Lower lobe of right lung (tissue), 2 donors: ENCODE data around the gene ANKRD23. TPM values are rescaled to one million over a fixed set of nuclear protein-coding genes. Genes with fewer than 3 reads are reported as not detected.

Experiments used
- ATAC-seq, 2 donors: fragments of 200-7000 bp; cut with Tn5 transposase; one replicate each; pipeline ENCODE4 v1.9.1; 2020 to 2022; ENCODE audit warnings: mild to moderate bottlenecking in 2 of 2, moderate library complexity in 2 of 2
- DNase-seq: peaks from one replicate; pipeline ENCODE4 v3.0.0-alpha.2; 2020
- H3K27ac ChIP-seq: fragments of 200-600 bp; one replicate; pipeline ENCODE4 v1.8.0; 2022
- H3K27me3 ChIP-seq: fragments of 200-600 bp; one replicate; pipeline ENCODE4 v1.8.0; 2022; ENCODE audit warnings: low read depth
- H3K36me3 ChIP-seq: fragments of 200-600 bp; one replicate; pipeline ENCODE4 v1.8.0; 2022; ENCODE audit warnings: mild to moderate bottlenecking
- H3K4me1 ChIP-seq: fragments of 200-600 bp; one replicate; pipeline ENCODE4 v1.8.0; 2022
- H3K4me3 ChIP-seq: fragments of 200-600 bp; one replicate; pipeline ENCODE4 v1.8.0; 2022; ENCODE audit warnings: mild to moderate bottlenecking
- H3K9me3 ChIP-seq: fragments of 200-600 bp; one replicate; pipeline ENCODE4 v1.8.0; 2022
- CTCF ChIP-seq: fragments of 200-600 bp; IDR thresholded peaks from one replicate; pipeline ENCODE4 v1.8.0; 2022; ENCODE audit warnings: antibody characterized with exemption, mild to moderate bottlenecking
- intact Hi-C: fragments of 100-400 bp; cut with DNase I; formaldehyde crosslinking; loops from one replicate; pipeline ENCODE4 v1.11.0; 2022
- total RNA-seq: library from RNA; stranded (reverse); fragmentation: NEBNext Ultra II Directional; extraction: Animal tissue kit (Norgen Biotek cat#: 25700); gene quantifications from one replicate; pipeline ENCODE4 v1.2.1, GENCODE V29; 2021
- donor health status: DM: no; HTN: yes; CAD: no; lungs with severe emphysema.

The ANKRD23 gene
- total RNA-seq, 1 donor from 2014 or later, result 3.5 TPM

DNA sequence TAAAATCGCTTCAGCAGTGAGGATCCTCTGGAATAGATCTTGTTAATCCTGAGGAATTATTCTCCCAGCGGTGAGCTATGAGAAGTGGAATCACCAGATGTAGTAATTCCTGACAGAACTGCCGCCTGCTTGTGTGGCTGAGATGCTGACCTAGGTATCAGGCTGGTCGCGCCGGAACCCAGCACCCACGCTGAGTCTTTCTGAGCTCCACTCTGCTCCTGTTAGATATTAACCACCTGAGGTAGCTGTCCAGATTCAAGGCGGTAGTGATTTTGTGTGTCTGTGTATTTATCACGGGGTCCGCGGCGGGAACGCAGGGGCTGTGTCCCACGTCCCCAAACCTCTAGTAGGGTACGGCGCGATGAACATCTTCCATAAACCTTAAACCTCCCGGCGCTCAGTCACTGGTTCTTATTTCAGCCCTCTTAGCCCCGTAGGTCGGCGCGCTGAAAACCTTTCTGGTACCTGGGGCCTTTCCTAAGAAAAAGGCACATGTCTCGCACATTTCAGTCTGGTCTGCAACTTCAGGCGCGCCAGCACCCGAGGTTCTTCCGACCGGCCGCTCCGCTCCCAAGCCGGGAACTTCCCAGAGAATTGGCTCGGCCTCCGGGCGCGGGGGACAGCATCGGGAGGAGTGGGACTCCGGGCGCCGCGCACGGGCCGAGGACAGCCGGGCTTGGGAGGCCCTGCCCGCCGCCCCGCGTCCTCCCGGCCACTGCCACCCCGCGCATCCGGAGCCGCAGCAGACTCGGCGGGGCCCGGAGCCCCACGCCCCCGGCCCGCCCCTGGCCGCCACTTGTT is 28.3 kb downstream of the ANKRD23 start:
- DNase-seq (no peak), ATAC-seq (peak in 1 of 2 donors; percentile 2)
- Histone ChIP-seq H3K9me3 (no peaks in the 10 kb centered on the region), H3K4me1 (peaks cover 44% of the 10 kb centered on the region), H3K27me3 (no peaks in the 10 kb centered on the region), H3K27ac (peak overlapping the region; percentile 92), H3K4me3 (peak overlapping the region; percentile 84), H3K36me3 (peaks cover 5% of the 10 kb centered on the region)
- intact Hi-C loops, result no loop called here
- no peak for TF ChIP-seq CTCF

- H3K4me3 ChIP-seq, result no peak overlapping the region
- H3K36me3 ChIP-seq, result peaks cover 17% of the 10 kb centered on the region
- no peaks in the 10 kb centered on the region for H3K27me3 ChIP-seq
- H3K27ac ChIP-seq, result no peak overlapping the region
- DNase-seq (no peak), ATAC-seq (no peak)
- no peak for TF ChIP-seq CTCF
- H3K4me1 ChIP-seq, result peaks cover 25% of the 10 kb centered on the region
- no peaks in the 10 kb centered on the region for H3K9me3 ChIP-seq
- intact Hi-C loops, result no loop called here
Measured at GRCh38 chr2:96813656-96814055, 30.2 kb downstream of the ANKRD23 start.

GRCh38 chr2:96811917-96812316 is 31.9 kb downstream of the ANKRD23 start:
- Histone ChIP-seq H3K4me1 (peaks cover 10% of the 10 kb centered on the region), H3K27ac (no peak overlapping the region), H3K27me3 (no peaks in the 10 kb centered on the region), H3K4me3 (no peak overlapping the region), H3K9me3 (no peaks in the 10 kb centered on the region), H3K36me3 (peaks cover 19% of the 10 kb centered on the region)
- intact Hi-C loops, result no loop called here
- ATAC-seq, result no peak
- no peak for TF ChIP-seq CTCF
- DNase-seq, result no peak

DNA sequence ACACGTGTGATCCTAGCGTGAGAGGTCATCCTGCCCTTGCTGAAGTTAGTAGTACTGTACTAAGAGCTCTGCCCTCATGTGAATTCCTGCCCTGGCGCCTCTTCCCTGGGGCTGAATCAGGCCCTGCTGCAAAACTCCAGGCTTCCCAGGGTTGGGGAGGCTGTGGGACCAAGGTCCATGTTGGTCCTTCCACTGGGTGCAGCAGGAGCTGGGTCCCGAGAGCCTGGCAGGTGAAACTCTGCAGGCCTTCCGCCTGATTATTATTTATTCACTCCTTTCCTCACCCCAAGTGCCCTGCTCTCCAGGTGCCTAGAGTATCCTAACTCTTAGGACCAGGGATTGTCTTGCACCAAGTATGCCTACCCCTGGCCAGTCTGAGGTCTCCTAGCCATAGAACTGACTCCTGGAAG is 33.0 kb downstream of the ANKRD23 start:
- no peak for TF ChIP-seq CTCF
- Histone ChIP-seq H3K4me1 (peaks cover 17% of the 10 kb centered on the region), H3K27me3 (no peaks in the 10 kb centered on the region), H3K27ac (no peak overlapping the region), H3K9me3 (no peaks in the 10 kb centered on the region), H3K36me3 (peaks cover 19% of the 10 kb centered on the region), H3K4me3 (no peak overlapping the region)
- intact Hi-C loops, result no loop called here
- DNase-seq (no peak), ATAC-seq (no peak)

DNA sequence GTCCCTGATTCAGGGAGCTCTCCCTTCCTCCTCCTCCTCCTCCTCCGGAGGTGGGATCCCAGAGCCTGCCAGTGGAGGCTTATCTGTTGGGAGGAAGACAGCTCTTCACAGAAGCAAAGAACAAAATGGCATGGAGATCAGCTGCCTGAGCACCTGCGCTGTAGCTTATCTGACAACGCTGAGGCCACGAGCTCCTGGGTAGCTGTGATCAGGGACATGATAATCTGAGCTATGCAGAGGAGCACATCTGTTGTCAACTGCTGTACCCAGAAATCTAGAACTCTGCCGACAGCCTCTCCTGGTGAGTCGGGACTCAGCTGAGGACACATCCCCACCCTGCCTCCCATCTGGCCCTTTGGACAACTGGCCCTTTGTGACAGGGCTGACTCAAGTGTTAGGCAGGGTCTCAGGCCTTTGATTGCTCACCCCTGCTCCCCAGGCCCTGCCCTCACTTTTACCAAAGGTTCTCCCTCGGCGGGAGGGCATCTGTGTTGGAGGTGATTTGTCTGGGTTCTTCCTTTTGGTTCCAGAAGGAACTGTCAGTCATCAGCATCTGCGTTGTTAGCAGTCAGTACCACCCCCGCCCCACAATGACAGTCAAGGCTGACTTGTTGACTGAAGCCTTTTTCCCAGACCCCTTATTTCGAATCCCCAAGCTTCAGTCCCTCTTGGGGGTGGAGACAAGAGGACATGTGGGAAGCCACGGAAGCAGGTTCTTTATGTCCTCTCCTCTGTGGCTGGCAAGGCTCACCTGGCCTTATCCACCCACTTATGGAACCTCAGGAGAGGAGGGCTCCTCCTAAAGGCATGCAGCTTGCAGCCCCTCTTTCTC is 33.7 kb downstream of the ANKRD23 start:
- no peak for TF ChIP-seq CTCF
- H3K4me1 ChIP-seq, result peaks cover 13% of the 10 kb centered on the region
- H3K36me3 ChIP-seq, result peaks cover 19% of the 10 kb centered on the region
- ATAC-seq (no peak), DNase-seq (no peak)
- intact Hi-C loops, result no loop called here
- H3K9me3 ChIP-seq, result no peaks in the 10 kb centered on the region
- H3K27me3 ChIP-seq, result no peaks in the 10 kb centered on the region
- H3K4me3 ChIP-seq, result no peak overlapping the region
- H3K27ac ChIP-seq, result no peak overlapping the region
